NCI-H1417 (cell line): ENCODE results near the gene KSR2.

Experiments used
- DNase-seq, 3 experiments: peaks; one replicate each; lab custom pipeline; 2025; lab: John Stamatoyannopoulos, UW

KSR2 gene

DNA sequence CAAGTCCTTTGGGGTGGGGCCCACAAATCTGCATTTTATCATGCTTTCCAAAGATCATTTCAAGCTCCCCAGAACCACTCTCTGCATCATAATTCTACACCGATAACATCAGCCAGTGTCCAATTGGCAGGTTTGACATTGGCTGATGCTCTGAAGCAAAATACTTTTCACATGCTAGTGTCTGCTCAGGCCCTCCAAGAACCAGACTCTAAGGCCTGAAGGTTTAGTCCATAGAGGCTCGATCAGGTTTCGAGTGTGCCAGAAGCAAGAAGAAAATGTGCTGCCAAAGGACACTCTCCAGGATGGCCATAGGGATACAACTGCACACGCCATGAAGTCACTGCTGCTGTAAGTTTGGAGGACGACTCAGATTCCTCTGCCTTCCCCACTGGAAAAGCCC is 280.3 kb downstream of the KSR2 start:
- DNase-seq: no peak

DNA sequence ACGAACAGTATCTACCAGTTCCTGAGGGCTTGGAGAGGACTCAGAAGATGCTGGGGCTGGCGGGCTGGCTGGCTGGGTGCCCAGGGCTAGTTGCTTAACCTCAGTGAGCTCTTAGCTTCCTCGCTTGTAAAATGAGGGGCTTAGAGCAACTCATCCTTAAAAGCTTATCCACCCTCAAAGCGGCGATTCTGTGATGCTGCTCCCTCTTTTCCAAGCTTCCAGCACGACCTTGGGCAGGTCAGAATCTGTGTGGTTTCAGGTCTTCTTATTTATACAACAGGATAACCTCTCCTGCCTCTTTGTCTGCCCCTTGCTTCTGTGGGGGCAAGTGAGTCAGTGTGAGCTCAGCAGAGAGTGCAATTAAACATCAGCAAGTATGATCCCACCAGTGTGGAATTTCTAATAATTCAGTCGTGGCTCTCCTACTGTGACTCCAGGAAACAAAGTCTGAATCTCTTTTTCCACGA is 281.8 kb downstream of the KSR2 start:
- no peak for DNase-seq

DNA sequence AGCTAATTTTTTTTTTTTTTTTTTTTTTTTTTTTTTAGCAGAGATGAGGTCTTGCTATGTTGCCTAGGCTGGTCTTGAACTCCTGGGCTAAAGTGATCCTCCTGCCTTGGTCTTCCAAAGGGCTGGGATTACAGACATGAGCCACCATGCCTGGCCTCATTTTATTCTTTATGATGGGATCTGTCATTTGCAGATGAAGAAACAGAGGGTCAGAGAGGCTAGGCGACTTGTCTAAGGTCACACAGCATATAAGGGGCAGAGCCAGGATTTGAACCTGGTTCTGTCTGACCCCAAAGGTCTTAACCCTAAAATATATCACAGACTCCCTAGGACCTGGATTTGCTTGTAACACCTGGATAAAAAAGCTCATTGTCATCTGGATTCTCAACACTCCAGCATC is 282.6 kb downstream of the KSR2 start:
- DNase-seq: no peak

DNA sequence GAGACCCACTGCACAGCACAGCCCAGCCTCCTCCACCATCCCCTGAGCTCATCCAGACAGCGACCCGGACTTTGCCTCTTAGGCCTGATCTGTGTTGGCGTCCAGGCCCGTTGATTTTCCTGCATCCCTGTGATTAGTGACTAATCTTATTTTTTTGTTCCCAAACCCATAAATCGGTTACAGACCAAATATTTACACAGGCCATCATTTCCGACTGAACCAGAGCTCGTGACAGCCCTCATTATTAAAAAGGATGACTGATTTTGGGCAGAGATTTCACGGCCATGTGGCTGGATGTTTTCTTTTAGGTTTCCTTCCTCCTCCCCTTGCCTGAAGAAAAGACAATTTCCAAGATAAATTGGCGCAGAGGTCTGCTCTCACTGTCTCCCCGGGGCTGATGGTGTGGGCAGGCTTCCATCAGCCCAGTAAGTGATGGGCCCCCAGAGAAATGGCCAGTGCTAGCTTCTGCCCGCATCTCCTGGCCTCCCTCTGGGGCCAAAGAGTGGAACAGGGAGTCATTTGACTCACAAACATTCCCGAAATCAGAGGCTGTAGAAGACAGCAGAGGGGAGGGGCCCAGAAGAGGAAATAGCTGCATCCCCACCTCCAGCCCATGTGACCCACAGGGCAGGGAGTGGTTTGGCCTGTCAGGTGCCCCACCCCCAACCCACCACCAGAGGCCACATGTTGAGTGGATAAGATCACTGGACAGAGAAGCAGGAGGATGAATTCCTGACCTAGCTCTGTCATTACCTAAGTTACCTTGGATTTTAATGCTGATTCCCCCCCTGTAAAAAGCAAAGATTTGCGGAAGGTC is 283.5 kb downstream of the KSR2 start:
- peak in 2 of 3 experiments; percentile 62 to 77 for DNase-seq

DNA sequence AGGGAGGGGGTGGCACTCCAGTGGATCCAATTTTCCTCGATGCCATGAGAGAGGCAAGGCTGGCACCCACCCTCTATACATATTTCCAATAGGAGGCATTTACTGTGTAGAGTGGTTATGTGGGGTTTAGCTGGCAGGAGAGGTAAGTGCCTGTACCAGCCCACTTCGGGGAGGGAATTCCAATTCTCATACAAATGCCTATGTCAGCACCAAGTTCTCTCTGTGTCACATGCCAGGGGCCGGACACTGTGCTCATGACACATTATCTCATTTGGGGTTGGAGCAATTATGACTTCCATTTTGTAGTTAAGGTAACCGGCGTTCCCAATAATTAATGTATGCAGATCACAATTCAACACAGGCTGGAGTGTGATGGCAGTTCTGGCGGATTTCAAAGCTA is 284.3 kb downstream of the KSR2 start:
- peak in 1 of 3 experiments; percentile 45 for DNase-seq

DNA sequence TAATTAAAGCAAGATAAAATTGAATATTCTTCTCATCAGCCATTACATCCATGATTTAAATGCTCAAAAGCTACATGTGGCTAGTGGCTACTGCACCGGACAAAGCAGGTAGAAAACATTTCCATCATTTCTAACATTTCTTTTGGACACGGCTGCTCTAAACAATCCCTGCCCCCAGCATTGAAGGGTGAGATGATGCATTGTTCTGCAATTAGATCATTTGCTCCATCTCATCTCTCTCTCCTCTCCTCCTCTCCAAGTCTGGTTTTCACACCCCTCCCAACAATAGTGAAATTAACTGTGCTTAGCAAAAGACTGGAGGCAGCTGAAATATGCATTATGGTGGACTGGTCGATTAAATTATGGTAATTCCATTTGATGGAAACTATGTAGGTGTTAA is 288.5 kb downstream of the KSR2 start:
- DNase-seq: peak in 1 of 3 experiments; percentile 6

DNA sequence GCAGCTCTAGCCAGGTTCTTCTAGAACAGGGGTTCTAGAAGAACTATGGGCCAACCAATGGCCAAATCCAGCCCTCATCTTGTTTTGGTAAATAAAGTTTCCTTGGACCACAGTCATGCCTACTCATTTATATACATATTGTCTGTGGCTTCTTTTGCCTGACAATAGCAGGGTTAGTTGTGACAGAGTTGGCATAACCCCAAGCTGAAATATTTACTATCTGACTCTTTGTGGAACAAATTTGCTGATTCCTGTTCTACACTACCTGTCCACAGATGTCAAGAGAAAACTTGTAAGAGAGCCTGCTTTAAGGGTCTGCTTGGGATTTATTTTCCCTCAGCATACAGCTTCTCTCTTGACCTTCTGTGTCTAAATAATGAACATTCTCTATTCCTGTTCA is 289.0 kb downstream of the KSR2 start:
- DNase-seq: no peak

DNA sequence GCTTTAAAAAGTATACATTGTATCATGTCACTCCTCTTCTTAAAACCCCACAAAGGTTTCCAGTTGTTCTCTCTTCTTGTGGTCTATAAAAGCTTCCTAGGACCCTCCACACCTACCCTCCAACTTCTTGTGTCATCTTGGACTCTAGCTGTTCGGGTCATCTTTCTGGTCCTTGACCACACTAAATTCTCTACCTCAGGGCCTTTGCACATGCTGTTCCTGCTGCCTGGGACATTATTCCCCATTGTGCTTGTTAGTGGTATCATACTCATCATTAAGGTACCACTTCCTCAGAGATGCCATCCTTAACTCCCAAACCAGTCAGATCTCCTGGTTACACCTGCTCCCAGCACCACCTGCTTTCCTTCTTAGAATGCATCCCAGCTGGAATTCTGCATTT is 294.0 kb downstream of the KSR2 start:
- no peak for DNase-seq

DNA sequence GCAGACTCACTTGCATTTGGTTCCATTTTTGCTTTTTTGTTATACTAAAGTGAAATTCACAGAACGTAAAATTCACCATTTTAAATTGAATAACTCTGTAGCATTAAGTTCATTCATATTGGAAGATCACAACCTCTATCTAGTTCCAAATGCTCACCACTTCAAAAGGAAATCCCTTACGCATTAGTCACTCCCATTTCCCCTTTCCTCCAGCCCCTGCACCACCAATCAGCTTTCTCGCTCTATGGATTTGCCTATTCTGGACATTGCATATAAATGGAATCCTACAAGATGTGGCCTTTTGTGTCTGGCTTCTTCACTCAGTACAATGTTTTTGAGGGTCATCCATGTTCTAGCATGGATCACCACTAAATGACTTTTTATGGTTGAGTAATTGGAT is 294.5 kb downstream of the KSR2 start:
- no peak for DNase-seq

DNA sequence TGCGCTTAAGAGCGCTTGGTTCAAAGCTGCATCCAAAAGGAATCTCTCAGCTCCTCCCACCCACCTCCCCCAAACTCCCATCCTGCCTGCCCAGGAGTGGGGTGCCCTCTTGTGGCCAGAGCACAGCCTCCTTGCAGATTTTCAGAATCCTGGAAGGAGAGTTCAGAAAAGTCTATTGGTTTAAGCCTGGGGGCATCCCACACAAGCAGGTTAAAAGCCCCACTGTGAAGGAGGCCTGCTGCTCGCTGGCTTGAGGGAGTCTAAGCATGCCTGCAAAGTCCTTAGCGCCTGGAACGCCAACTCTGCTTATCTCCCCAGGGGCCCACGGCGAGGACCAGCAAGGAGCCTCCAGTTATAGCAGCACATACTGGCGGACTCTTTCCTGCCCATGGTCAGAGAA is 297.1 kb downstream of the KSR2 start:
- peak; percentile 29 to 60 (median 42) for DNase-seq

DNA sequence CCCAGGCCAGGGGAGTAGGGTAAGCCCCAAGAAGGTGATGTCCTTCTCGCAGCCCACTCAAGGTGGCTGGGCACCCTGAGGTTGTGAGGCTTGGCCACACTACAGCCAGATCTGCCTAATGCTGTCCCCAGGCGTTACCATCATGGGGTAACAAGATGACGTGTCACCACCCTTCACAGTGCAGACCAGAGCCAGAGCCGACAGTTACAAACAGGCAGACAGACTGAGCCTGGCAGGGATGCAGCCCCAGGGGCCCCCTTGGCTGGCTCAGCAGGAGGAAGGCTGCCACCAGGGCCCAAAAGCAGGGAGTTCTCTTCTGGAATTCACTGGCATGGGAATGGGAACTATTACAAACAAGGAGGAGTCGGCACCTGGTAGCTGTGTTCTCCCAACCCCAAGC is 304.6 kb downstream of the KSR2 start:
- DNase-seq: no peak

DNA sequence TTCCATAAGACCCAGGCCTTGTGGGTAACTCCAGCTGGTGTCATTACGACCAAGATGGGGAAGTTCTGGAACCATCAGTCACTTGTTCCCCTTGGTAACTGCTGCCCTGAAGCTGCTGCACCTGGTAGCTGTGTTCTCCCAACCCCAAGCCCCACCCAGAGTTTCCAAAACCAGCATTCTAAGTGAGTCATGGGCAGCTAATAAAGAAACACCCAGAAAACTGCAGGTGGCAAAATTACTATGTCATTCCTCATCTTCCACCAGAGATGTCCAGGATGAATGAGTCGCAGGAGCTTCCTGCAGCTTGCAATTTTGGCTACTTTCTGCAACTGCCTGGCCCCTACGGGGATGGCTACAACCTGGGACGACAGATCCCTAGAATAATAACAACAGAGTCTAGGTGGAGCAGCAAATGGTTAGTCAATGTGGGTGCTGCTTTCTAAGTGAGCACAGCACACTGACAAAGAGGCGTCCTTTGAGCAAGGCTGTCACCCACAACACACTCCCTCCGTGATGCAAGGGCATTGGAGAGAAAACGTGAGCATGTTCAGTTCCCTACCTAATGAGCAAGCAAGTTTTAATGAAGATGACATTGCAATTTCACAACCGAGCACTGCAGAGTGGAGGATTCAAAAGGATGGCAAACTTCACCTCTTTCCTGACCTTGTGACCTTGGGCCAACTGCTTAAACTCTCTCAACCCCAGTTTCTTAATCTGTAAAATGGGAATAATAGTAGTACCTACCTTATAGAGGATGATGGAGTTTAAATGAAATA is 306.0 kb downstream of the KSR2 start:
- no peak for DNase-seq

DNA sequence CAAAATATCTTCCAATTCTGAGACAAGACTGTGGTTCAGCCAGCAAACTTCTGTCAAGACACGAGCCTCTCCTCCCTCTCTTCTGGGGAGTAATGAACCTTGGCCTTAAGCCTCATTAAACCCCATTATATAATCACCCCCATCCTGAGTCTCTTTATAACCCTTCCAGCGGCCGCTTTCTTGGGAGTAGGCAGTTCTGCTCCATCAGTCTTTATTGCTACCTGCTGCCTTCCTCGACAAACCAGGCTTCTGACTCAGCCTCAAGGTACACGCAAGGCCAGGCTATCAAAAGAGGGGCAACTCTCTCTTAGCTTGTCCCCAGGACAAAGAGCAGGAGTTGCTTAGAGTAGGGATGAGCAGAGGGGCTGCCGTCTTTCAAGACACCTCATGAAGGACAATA is 306.6 kb downstream of the KSR2 start:
- DNase-seq: no peak

DNA sequence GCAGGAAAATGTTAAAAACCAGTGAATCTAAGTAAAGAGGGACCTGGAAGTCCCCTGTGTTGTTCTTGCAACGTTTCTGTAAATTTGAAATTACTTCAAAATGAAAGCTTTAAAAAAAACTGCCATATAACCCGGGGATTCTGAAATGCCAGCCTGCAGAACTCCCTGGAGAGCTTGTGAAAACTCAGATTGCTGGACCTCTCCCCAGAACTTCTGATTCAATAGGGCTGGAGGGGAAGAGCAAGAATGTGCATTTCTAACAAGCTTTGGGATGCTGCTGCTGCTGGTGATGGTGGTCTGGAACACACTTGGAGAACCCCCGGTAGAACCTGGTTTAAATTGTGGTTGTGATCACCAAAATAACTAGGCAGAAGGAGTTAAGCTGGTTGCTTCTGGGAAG is 307.3 kb downstream of the KSR2 start:
- DNase-seq: no peak

DNA sequence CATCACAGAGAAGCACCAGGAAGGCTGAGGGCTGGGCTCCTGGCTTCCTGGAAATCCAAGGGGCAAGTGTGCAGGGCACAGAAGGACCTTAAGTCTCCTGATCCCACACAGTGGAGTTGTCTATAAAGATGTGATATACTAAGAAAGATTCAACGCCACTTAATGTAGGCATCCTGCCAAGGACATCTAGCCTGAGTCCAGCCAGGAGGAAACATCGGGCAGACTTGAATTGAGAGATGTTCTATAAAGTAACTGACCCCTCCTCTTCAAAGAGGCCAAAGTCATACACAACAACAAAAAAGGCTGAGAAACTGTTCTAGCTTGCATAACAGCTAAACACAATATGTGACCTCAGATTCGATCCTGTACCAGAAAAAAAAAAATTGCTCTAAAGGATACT is 307.9 kb downstream of the KSR2 start:
- DNase-seq: no peak

DNA sequence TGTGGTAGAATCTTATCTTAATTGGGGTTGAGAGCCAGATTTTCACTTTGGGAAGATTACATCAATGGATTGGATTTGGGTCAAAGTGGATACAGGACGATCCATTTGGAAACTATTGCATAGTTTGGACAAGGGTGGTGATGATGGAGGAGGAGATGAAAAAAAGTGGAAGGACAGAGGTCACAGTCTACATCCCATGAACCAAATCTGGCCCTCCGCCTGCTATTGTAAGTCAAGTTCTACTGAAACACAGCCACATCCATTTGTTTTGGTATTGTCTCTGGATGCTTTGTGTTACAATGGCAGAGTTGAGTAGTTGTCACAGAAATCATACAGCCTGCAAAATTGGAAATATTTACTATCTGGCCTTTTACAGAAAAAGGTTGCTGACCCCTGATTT is 310.6 kb downstream of the KSR2 start:
- DNase-seq: no peak

DNA sequence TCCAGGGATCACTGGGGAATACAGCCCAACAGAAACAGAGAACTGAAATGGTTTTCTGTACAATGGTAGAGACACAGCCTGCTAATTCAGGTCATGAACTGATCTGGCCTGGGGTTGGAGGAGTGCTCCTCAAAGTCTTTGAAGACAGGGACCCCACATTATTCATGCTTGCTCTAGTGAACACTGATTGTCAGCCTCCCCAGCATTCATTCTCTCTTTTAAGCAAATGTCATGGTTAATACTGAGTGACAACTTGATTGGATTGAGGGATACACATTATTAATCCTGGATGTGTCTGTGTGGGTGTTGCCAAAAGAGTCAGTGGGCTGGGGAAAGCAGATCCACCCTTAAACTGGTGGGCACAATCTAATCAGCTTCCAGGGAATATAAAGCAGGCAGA is 319.0 kb downstream of the KSR2 start:
- DNase-seq: no peak

DNA sequence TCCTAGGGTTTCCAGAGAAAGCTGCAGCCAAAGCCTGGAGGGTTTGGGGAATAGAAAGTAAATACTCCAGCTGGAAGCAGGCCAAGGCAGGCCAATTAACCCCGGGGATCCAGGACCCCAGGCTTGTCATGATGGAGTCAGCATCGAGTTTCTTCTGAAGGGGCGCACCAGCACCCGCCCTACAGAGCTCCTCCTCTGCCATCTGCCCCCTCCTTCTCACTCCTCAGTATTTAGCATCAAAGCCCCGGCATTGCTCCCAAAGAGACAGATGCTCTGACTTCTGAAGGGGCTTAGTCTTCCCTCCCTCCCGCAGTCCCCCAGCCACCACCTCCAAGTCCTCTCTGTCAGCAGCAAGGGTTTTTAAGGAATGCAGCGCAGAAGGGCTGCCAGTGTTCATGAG is 322.3 kb downstream of the KSR2 start:
- DNase-seq: peak; percentile 57 to 89 (median 67)

DNA sequence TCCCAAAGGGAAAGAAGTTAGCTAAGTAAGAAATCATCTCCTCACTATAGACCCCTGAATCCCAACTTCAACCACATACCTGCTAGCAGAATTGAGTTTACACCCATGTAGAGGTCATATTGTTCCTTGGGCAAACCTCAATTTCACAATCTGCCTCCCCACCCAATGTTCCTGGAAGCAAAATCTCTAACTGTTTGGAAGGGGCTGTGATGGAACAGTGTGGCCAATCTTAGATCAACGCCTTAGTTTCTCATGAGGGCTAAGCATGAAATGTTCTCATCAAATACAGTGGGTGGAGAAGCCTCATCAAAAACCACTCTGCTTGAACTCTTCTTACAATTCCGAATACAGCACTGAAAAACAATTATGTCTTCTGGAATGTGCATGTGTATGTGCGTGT is 323.3 kb downstream of the KSR2 start:
- DNase-seq: no peak

DNA sequence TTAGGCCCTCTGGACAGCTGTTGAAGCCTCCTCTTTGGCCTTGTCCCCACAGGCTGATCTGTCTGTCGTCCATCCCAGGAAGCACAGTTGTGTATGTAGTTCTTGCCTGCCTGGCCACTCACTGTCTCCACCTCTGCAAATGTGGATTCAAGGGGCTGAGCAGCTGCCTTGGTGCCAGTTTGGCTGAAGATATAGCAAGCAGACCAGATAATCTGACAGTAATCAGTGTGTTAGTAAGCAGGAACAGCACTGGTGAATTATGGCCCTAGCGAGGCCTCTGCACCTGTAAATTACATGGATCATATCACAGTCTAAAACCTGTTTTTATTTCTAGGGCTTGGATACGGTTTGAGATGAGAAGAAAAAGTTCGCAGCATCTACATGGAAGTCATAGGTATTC is 324.8 kb downstream of the KSR2 start:
- DNase-seq: peak in 2 of 3 experiments; percentile 18 to 37

DNA sequence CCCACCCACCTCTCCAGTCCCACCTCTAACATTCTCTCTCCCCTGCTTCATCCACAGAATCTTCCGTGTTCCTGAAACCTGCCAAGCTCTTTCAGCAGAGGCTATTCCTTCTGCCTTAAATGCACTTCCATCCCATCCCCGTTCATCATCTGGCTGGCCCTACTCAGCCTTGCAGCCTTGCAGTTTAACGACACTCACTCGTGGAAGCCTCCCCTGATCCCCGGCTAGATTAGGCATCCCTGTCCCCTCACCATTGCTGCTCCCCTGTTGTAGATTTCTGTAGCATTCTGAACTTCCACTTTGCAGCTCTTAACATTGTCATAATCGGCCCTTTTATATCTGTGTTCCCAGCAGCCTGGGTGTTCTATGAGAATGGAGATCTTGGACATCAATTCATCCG is 326.9 kb downstream of the KSR2 start:
- no peak for DNase-seq

DNA sequence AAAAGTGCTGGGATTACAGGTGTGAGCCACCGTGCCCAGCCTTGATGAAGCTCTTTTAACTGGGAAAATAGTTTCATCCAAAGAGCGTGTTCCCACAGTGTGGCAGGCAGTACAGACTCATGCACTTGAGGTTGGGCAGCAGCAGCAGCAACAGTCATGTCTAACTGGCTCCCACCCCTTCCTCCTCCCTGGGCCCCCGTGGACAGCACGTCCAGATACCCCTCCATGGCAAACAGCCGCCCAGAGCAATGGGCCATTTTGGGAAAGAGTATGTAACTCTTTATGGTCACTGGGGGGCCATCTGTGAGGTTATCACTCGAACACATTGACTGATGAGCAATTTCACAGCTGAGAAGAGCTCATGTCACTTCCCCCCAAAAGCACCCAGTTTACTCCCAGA is 328.3 kb downstream of the KSR2 start:
- no peak for DNase-seq

DNA sequence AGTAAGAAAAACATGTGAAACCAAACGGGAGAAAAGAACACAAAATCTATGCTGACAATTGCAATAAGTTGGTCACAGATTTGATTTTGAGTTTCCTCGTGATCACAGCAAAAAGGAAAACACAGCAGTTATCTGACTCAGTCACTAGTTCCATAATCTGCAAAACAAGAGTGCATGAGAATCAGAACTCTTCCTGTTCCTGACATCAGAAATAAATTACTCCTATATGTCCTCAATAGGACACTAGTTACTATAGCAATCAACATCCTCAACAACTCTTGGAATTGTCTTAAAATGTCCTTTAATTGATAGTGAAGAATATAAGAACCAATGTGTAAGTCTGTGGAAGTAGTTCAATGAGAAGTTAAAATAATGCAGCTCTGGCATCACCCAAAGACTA is 339.3 kb downstream of the KSR2 start:
- no peak for DNase-seq
